ENCODE data around the gene AMFR. TPM values are rescaled to one million over a fixed set of nuclear protein-coding genes. Genes with fewer than 3 reads are reported as not detected.

The AMFR gene
- 100 to 1,000 TPM; 159 to 181 TPM for total RNA-seq

GRCh38 chr16:56425439-56425832, at the start of gene AMFR:
TSS of gene AMFR (minus strand) at chr16:56425545. CDS start at chr16:56425327, 218 bp downstream.

GRCh38 chr16:56450986-56451752, 25.8 kb upstream of the AMFR start, which contains the start of the genes NUDT21 and OGFOD1:
TSS of gene NUDT21 (minus strand) at chr16:56451332. CDS start at chr16:56451202, 130 bp downstream.
TSS of gene OGFOD1 (plus strand) at chr16:56451554. CDS start at chr16:56451613, 59 bp downstream.

Other genes starting within 250 kb of the AMFR start
- under 1 TPM; 0.33 to 0.34 TPM for gene GNAO1, start 234.1 kb downstream of the AMFR start, total RNA-seq
- gene NUDT21, start 25.8 kb upstream of the AMFR start, total RNA-seq: 10 to 100 TPM; 43.4 to 89.9 TPM
- gene OGFOD1, start 26.0 kb upstream of the AMFR start, total RNA-seq: 10 to 100 TPM; 69.2 to 86.6 TPM
- gene BBS2, start 94.5 kb upstream of the AMFR start, total RNA-seq: 10 to 100 TPM; 44.3 to 52.3 TPM
- gene MT4, start 139.5 kb upstream of the AMFR start, total RNA-seq: not detected
- gene MT3, start 164.0 kb upstream of the AMFR start, total RNA-seq: not detected
- 100 to 1,000 TPM in 1 of 2 donors, 10 to 100 TPM in 1; 66.6 to 158 TPM for gene MT2A, start 183.0 kb upstream of the AMFR start, total RNA-seq
- gene MT1E, start 200.2 kb upstream of the AMFR start, total RNA-seq: 100 to 1,000 TPM in 1 of 2 donors, 10 to 100 TPM in 1; 42.0 to 141 TPM
- 1 to 10 TPM in 1 of 2 donors, under 1 TPM in 1; 0.67 to 4.1 TPM for gene MT1M, start 207.1 kb upstream of the AMFR start, total RNA-seq
- 1 to 10 TPM; 2.8 to 5.7 TPM for gene MT1A, start 213.1 kb upstream of the AMFR start, total RNA-seq
- gene MT1B, start 226.3 kb upstream of the AMFR start, total RNA-seq: not detected
- gene MT1F, start 232.4 kb upstream of the AMFR start, total RNA-seq: 1 to 10 TPM; 5.0 to 6.2 TPM
- 1 to 10 TPM; 1.4 to 4.3 TPM for gene MT1G, start 242.5 kb upstream of the AMFR start, total RNA-seq
- not detected for gene MT1H, start 244.3 kb upstream of the AMFR start, total RNA-seq